ENCODE measurements around the gene ALDH3B2. TPM values are rescaled to one million over a fixed set of nuclear protein-coding genes. Genes with fewer than 3 reads are reported as not detected.

Gene ALDH3B2
- polyA plus RNA-seq, 3 donors = not detected

DNA sequence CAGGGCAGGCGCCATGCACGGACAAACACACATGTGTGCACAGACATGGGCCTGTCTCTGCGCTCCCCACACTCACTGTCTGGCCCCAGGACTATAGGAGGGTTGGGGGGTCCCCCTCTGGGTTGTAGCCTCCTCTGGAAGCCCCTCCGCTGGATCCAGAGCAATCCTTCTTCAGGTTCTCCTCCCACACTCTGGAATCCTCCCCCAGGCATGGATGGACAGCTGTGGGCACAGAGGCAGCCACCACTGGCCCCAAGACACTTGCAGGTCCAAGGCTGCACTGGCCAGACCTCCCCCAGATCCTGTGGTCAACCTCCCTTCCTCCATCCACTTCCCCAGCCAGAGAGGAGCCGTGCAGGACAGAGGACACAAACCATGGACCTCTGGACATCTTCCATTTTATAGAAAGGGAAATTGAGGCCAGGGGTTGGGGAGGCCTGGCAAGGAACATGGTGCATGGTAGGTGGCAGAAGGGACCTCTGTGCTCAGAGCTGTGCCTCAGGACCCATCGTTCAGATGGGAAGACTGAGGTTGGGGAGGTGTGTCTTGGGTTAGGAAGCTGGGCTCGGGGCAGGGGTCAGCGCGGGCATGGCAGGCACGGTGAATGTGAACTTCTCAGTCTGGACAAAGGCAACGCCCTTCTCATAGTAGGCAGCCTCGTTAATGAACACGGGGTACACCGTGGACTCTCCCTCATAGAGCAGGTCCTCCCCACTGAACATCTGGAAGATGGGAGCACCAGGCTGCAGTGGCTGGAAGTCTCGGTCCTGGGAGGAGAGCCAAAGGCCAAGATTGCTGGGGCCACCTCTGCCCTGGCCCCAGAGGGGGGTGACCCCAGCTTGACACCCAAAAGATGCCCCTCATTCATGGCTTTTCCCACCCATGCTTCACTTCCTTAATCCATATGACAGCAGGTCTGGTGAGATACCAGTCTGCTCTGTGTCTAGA, 32.0 kb downstream of the ALDH3B2 start:
- TF ChIP-seq, protein P1, sequence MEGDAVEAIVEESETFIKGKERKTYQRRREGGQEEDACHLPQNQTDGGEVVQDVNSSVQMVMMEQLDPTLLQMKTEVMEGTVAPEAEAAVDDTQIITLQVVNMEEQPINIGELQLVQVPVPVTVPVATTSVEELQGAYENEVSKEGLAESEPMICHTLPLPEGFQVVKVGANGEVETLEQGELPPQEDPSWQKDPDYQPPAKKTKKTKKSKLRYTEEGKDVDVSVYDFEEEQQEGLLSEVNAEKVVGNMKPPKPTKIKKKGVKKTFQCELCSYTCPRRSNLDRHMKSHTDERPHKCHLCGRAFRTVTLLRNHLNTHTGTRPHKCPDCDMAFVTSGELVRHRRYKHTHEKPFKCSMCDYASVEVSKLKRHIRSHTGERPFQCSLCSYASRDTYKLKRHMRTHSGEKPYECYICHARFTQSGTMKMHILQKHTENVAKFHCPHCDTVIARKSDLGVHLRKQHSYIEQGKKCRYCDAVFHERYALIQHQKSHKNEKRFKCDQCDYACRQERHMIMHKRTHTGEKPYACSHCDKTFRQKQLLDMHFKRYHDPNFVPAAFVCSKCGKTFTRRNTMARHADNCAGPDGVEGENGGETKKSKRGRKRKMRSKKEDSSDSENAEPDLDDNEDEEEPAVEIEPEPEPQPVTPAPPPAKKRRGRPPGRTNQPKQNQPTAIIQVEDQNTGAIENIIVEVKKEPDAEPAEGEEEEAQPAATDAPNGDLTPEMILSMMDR (IDR thresholded peaks at IDR 0.05) = no peak
- Histone ChIP-seq H3K9me3 (replicated peaks in 1 of 2; ENCODE audit: control insufficient read depth in 1 of 2, insufficient read depth in 1 of 2, low read length in 2 of 2) (peaks cover 4 to 10% of the 10 kb centered on the region in 2 donors), H3K79me2 (ENCODE audit: insufficient read depth, low read length) (no peaks in the 10 kb centered on the region), H3K9ac (ENCODE audit: insufficient read depth, low read length, poor library complexity, severe bottlenecking) (no peak overlapping the region), H4K20me1 (ENCODE audit: insufficient read depth, low read length) (no peaks in the 10 kb centered on the region), H3K27ac (ENCODE audit: low read depth in 1 of 2, low read length in 2 of 2) (no peak overlapping the region), H3K4me2 (replicated peaks; ENCODE audit: extremely low read depth, low read length, poor library complexity, severe bottlenecking) (no peak overlapping the region), H3K27me3 (ENCODE audit: control insufficient read depth in 2 of 2, insufficient read depth in 2 of 2, low read length in 2 of 2) (peaks cover 0 to 12% of the 10 kb centered on the region in 2 donors), H3K4me1 (ENCODE audit: control insufficient read depth in 1 of 2, insufficient read depth in 2 of 2, low read length in 2 of 2) (peaks cover 10 to 14% of the 10 kb centered on the region in 2 donors), H3K36me3 (replicated peaks in 1 of 2; ENCODE audit: control insufficient read depth in 1 of 2, insufficient read depth in 2 of 2, low read length in 2 of 2) (no peaks in the 10 kb centered on the region), H3K4me3 (replicated peaks in 1 of 3; ENCODE audit: low read depth in 2 of 3, low read length in 3 of 3) (no peak overlapping the region), H2AFZ (ENCODE audit: insufficient read depth, low read depth, low read length, poor library complexity, severe bottlenecking) (no peak overlapping the region)
- no peak for DNase-seq
- H3K4me1 Mint-ChIP-seq = peaks cover 12% of the 10 kb centered on the region
- no peaks in the 10 kb centered on the region for H3K36me3 Mint-ChIP-seq
- no peak overlapping the region for H3K27ac Mint-ChIP-seq
- H3K27me3 Mint-ChIP-seq (ENCODE audit: low read depth in 3 of 3) = peaks cover 10 to 23% (median 16%) of the 10 kb centered on the region in 3 donors
- intact Hi-C loops (cut with micrococcal nuclease) = no loop called here
- WGBS (ENCODE audit: insufficient coverage) = 95% methylated on average over 10 of the region's 15 CpGs
- peaks cover 3 to 15% (median 8%) of the 10 kb centered on the region in 7 donors for H3K9me3 Mint-ChIP-seq
- no peak overlapping the region for H3K4me3 Mint-ChIP-seq

DNA sequence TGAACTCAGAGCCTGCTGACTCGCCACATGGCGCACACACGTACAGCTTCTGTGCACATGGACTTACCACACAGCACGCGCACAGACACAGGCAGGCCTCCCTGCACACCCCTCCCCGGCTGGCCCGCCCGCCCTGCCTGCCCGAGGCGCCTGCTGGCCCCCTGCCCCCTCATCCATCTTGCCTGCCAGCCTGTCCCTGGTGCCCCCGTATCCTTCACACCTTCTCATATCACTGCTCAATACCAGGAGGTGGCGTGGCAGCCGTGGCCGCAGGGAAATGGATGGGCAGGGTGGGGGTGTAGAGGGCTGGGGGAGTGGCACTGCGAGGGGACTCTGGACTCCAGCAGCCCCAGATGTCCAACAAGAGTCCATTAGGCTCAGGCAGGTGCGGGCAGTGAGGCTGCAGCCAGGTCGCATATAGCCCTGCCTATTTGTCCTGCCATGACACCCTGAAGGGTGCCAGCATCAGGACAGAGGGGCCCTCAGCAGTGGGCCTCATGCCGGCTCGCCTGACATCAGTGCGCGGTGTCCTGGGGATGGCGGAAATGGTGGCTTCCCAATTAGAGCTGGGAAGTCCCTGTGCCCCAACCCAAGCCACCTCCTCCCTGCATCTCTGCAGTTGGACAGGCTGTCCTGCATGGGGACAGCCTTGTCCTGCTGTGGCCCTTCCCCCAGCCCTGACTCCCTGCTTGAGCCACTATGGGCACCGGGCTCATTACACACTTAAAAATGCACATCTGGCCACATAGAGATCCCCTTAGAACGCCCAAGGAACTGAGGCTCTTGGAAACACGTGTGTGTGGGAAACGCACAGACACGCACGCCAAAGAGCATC, 32.9 kb downstream of the ALDH3B2 start:
- peaks cover 0 to 3% of the 10 kb centered on the region in 2 donors for H3K27me3 ChIP-seq (ENCODE audit: control insufficient read depth in 2 of 2, insufficient read depth in 2 of 2, low read length in 2 of 2)
- H3K27ac ChIP-seq (ENCODE audit: low read depth in 1 of 2, low read length in 2 of 2) = no peak overlapping the region
- no peak overlapping the region for H3K9ac ChIP-seq (ENCODE audit: insufficient read depth, low read length, poor library complexity, severe bottlenecking)
- Mint-ChIP-seq H3K4me3 (no peak overlapping the region), H3K9me3 (peaks cover 3 to 15% (median 8%) of the 10 kb centered on the region in 7 donors), H3K4me1 (peaks cover 13% of the 10 kb centered on the region), H3K27ac (no peak overlapping the region), H3K36me3 (no peaks in the 10 kb centered on the region), H3K27me3 (ENCODE audit: low read depth in 3 of 3) (peaks cover 4 to 14% (median 7%) of the 10 kb centered on the region in 3 donors)
- WGBS (ENCODE audit: insufficient coverage) = 93% methylated on average over 19 of the region's 28 CpGs
- intact Hi-C loops (cut with micrococcal nuclease) = no loop called here
- no peak overlapping the region for H3K4me2 ChIP-seq (replicated peaks; ENCODE audit: extremely low read depth, low read length, poor library complexity, severe bottlenecking)
- no peaks in the 10 kb centered on the region for H4K20me1 ChIP-seq (ENCODE audit: insufficient read depth, low read length)
- no peak overlapping the region for H3K4me3 ChIP-seq (replicated peaks in 1 of 3; ENCODE audit: low read depth in 2 of 3, low read length in 3 of 3)
- no peaks in the 10 kb centered on the region for H3K36me3 ChIP-seq (replicated peaks in 1 of 2; ENCODE audit: control insufficient read depth in 1 of 2, insufficient read depth in 2 of 2, low read length in 2 of 2)
- DNase-seq = no peak
- H3K4me1 ChIP-seq (ENCODE audit: control insufficient read depth in 1 of 2, insufficient read depth in 2 of 2, low read length in 2 of 2) = peaks cover 1 to 13% of the 10 kb centered on the region in 2 donors
- TF ChIP-seq, protein P1 (IDR thresholded peaks at IDR 0.05) = no peak
- peaks cover 4 to 10% of the 10 kb centered on the region in 2 donors for H3K9me3 ChIP-seq (replicated peaks in 1 of 2; ENCODE audit: control insufficient read depth in 1 of 2, insufficient read depth in 1 of 2, low read length in 2 of 2)
- no peaks in the 10 kb centered on the region for H3K79me2 ChIP-seq (ENCODE audit: insufficient read depth, low read length)
- no peak overlapping the region for H2AFZ ChIP-seq (ENCODE audit: insufficient read depth, low read depth, low read length, poor library complexity, severe bottlenecking)
